H1 (cell line): ENCODE data around the gene SEMA4D. TPM values are rescaled to one million over a fixed set of nuclear protein-coding genes. Genes with fewer than 3 reads are reported as not detected.

ENCODE experiments used
- RNF2 ChIP-seq: fragments of 200-900, 300-1000 bp; sonication (generic); IDR thresholded peaks from 2 replicates; pipeline ENCODE4 v1.7.1; 2016; ENCODE audit warnings: borderline replicate concordance, low read depth, mild to moderate bottlenecking, antibody characterized with exemption, low read length; ENCODE audit not compliant: poor library complexity, severe bottlenecking; ENCODE audit errors: missing control alignments
- polyA plus RNA-seq, 7 experiments: library from polyadenylated mRNA; depleted of rRNA in 3 of 7; stranded (reverse) in 5 of 7; unstranded in 2 of 7; fragments of >200 nt in 5 of 7; fragments of 200-250 nt in 2 of 7; gene quantifications; 1 replicate in 5 of 7; 2 replicates in 1 of 7; 4 replicates in 1 of 7; pipeline versions ENCODE4 v1.2.1 to v1.2.3, GENCODE V29; 2011 to 2013; ENCODE audit warnings: missing spikeins in 2 of 7, mixed read lengths in 2 of 7
- total RNA-seq: library from RNA; stranded (reverse); fragmentation: NEBNext Ultra II Directional; extraction: Animal tissue kit (Norgen Biotek cat#: 25700); gene quantifications from 2 replicates; pipeline ENCODE4 v1.2.1, GENCODE V29; 2021

The SEMA4D gene
- total and polyA plus RNA-seq, 2 of the 8 experiments (the other 6 are each of a cell fraction or from before 2014, with no cell fraction given), result 21.0 to 70.4 TPM

GRCh38 chr9:89450213-89450612 lies 47.7 kb downstream of the SEMA4D start (continued):
- no peak for TF ChIP-seq RNF2
